HG03558 (cell line): ENCODE data around the gene CDSN.
"Not testable (repeated sequence)": the region's sequence is repeated elsewhere in the genome, so short reads cannot be mapped to it uniquely, and the experiment has no call there.

Source experiments
- ATAC-seq: cut with Tn5 transposase; IDR thresholded peaks from one replicate; pipeline ENCODE4 v1.9.1; 2021; ENCODE audit warnings: moderate number of reproducible peaks; ENCODE audit not compliant: unreplicated experiment; ENCODE audit errors: extremely low read depth

Gene CDSN

GRCh38 chr6:31090275-31090972 lies 29.8 kb downstream of the CDSN start:
- ATAC-seq = no peak

GRCh38 chr6:31087494-31088089 lies 32.7 kb downstream of the CDSN start:
- ATAC-seq = no peak

- no peak for ATAC-seq
These were observed 33.3 kb downstream of the CDSN start for GRCh38 chr6:31086788-31087440.

- no peak for ATAC-seq
These were observed 36.4 kb downstream of the CDSN start for GRCh38 chr6:31083742-31084354.

- ATAC-seq = no peak
These were observed 38.4 kb downstream of the CDSN start for GRCh38 chr6:31081872-31082271.

- no peak for ATAC-seq
These were observed 40.5 kb downstream of the CDSN start for GRCh38 chr6:31079656-31080261.

GRCh38 chr6:31076611-31077010 lies 43.6 kb downstream of the CDSN start:
- no peak for ATAC-seq

- no peak for ATAC-seq
These were observed 44.7 kb downstream of the CDSN start for GRCh38 chr6:31075528-31075927.

GRCh38 chr6:31074401-31074800 lies 45.8 kb downstream of the CDSN start:
- ATAC-seq = no peak

- no peak for ATAC-seq
These were observed 49.5 kb downstream of the CDSN start for GRCh38 chr6:31070711-31071197.

- ATAC-seq = no peak
These were observed 51.4 kb downstream of the CDSN start for GRCh38 chr6:31068669-31069340.

GRCh38 chr6:31067891-31068668 lies 52.2 kb downstream of the CDSN start:
- ATAC-seq = not testable (repeated sequence)

GRCh38 chr6:31067028-31067427 lies 53.2 kb downstream of the CDSN start:
- ATAC-seq = not testable (repeated sequence)

- ATAC-seq = no peak
These were observed 54.7 kb downstream of the CDSN start for GRCh38 chr6:31065556-31065955.
